SK-N-MC (cell line): Measurements from ENCODE around the gene MYO16.

Experiments
- EZH2 ChIP-seq: fragments of 200-600 bp; sonication (generic); IDR thresholded peaks from one replicate; pipeline ENCODE4 v1.6.1; 2017; ENCODE audit warnings: antibody characterized with exemption
- FOXP2 ChIP-seq: optimal IDR thresholded peaks from 2 replicates; pipeline ENCODE3; 2011; ENCODE audit warnings: mild to moderate bottlenecking, moderate library complexity; ENCODE audit not compliant: insufficient read depth; ENCODE audit errors: extremely low read length, control extremely low read depth
- POLR2AphosphoS5 ChIP-seq: IDR thresholded peaks from 2 replicates; pipeline ENCODE4 v1.6.1; 2012; ENCODE audit warnings: mild to moderate bottlenecking, low read depth, low read length, borderline replicate concordance

- TF ChIP-seq POLR2AphosphoS5 (no peak), EZH2 (no peak), FOXP2 (no peak)
Observed at GRCh38 chr13:108760541-108760940, 131.1 kb downstream of the MYO16 start.
